Cerebellar nuclear complex (tissue), 1 donor: ENCODE results near the gene IL13.

Experiments
- DNase-seq, 2 experiments: peaks; one replicate each; lab custom pipeline; 2025; lab: John Stamatoyannopoulos, UW

IL13 gene

DNA sequence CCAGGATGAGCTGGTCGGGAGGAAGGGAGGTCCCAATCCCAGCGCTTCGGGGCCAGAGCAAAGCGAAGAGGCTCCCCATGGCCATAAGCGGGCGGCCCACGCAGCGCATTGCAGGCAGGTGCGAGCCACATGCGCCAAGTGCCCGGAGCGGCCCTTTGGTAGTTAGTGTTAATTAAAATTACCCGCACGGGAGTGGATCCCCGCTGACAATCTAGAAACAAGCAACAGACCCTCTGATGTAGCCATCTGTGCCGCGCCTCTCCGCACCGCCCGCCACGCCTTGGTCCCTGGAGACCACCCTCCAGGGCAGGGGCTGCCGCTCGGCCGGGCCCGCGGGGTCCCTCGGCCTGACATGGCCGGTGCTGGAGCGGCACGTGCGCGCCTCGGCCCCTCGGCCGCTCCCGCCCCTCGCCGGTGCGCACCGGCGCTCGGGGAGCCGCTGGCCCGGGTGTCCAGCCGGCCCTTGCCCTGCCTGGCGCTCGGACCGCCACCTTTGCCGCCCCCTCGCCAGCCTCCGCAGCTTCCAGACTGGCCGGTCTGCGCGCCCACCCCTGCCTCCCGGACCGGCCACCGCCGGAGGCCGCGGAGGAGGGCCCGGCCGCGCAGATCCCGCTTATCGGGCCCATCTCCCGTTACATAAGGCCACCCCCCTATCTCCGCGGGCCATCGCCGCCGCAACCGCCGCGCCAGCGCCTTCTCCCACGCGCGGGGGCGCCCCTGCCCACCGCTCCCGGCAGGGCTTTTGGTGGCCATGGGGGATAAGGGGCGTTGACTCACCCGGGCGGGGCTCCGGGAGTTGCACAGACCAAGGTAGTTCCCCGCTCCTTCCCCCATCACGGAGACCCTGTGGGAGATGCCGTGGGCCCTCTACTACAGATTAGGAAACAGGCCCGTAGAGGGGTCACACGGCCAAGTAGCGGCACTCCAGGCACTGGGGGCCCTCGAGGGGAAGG is 1.9 kb upstream of the IL13 start:
- no peak for DNase-seq

DNA sequence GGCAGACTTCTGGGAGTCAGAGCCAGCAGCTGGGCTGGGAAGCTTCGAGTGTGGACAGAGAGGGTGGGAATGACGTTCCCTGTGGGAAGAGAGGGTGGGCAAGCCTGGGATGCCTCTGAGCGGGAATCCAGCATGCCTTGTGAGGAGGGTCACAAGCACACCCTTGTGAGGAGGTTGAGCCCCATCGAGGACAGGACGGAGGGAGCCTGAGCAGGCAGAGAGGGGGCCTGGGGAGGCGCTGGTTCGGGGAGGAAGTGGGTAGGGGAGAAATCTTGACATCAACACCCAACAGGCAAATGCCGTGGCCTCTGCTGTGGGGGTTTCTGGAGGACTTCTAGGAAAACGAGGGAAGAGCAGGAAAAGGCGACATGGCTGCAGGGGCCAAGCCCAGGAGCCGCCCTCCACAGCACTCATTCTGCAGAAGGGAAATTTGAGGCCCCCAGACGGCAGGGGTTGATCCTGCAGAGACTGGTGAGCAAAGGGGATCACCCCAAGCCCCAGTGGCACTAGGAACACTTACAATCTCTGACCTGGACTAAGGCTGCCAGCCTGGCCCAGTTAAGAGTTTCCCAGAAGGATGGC is 1.1 kb upstream of the IL13 start:
- DNase-seq, result no peak

DNA sequence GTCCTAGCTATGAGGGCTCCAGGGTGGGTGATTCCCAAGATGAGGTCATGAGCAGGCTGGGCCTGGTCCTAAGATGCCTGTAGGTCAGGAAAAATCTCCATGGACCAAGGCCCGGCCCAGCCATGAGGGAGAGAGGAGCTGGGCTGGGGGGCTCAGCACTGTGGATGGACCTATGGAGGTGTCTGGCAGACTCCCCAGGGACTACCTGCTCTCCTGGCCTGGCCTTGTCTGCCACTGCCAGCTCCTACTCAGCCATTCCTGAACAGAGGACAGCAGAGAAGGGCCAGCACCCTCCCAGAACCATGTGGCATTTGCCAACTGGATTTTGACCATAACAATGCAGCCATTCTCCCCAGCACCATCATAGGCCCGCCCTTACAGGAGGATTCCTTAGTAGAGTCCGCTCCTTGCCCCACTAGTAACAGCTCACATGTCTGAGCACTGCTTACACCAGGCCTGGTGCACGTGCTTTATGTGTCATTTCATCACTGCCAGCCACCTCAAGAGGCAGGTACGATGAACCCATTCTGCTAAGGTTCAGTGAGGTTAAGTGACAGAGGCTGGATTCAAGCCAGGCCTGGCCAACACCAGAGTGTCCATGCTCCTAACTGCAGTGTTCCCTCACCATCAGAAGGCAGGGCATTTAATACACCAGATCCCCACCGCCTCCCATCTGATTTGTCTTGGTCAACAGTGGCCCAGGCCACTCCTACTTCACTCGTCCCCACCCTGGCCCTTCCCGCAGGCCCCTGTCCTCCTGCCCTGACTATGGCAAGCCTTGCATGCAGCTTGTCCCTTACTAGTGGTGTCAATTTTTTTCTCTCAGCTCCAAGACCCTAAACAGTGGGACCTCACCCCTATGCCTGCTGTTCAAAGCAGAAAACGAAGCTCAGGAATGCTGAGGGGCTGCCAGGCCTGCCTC is 669 bp downstream of the IL13 start:
- DNase-seq, result no peak

DNA sequence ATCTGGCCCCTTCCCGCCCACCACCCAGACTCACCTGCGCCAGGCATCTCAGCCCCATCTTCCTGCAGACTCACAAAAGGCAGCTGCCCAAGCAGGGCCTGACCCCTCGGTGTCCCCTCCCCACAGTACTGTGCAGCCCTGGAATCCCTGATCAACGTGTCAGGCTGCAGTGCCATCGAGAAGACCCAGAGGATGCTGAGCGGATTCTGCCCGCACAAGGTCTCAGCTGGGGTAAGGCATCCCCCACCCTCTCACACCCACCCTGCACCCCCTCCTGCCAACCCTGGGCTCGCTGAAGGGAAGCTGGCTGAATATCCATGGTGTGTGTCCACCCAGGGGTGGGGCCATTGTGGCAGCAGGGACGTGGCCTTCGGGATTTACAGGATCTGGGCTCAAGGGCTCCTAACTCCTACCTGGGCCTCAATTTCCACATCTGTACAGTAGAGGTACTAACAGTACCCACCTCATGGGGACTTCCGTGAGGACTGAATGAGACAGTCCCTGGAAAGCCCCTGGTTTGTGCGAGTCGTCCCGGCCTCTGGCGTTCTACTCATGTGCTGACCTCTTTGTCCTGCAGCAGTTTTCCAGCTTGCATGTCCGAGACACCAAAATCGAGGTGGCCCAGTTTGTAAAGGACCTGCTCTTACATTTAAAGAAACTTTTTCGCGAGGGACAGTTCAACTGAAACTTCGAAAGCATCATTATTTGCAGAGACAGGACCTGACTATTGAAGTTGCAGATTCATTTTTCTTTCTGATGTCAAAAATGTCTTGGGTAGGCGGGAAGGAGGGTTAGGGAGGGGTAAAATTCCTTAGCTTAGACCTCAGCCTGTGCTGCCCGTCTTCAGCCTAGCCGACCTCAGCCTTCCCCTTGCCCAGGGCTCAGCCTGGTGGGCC is 1.9 kb downstream of the IL13 start:
- no peak for DNase-seq

DNA sequence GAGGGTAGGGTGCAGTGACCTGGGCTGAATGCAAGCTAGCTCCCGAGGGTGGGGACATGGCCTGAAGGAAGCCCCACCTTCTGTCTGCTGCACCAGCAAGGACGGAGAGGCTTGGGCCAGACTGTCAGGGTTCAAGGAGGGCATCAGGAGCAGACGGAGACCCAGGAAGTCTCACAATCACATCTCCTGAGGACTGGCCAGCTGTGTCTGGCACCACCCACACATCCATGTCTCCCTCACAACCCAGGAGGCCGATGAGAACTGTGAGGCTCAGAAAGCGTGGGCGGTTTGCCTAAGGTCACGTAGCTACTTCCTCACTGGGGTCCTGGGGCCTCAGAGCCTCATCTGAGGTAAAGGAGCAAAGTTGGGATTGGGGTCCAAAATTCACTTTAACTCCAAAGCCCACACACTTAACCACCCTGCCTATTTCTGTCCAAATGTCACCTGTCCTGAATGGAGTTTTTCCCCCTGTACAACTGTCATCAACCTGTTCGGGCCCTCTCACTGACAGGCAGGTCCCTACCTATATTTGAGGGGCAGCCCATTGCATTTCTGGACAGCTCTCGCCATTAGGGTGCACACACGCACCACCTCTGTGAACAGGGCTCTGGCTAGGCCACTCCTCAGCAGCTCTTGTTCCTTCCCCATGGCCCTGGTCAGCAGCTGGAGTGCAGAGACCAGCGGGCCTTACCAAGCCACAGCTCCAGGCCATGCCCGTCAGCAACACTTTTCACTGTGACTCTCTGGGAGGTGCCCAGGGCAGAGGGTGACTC is 3.4 kb downstream of the IL13 start:
- DNase-seq, result no peak

DNA sequence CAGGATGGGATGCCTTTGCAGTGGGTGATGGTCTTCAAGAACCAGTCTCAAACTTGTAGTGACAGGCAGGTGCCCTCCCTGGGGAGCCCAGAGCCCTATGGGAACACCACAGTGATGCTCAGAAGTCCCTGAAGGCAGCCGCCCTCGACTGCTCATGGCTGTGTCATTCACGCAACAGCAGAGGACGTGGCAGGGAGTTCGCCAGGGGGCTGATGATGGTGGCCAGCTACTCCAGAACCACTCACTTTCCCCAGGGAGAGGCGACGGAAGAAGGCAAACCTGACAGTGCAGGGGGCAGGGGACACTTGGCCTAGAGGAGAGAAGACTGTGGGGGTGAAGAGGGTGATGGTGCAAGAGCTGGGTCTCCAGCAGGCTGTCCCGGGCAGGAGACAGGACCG is 4.0 kb downstream of the IL13 start:
- DNase-seq, result no peak

DNA sequence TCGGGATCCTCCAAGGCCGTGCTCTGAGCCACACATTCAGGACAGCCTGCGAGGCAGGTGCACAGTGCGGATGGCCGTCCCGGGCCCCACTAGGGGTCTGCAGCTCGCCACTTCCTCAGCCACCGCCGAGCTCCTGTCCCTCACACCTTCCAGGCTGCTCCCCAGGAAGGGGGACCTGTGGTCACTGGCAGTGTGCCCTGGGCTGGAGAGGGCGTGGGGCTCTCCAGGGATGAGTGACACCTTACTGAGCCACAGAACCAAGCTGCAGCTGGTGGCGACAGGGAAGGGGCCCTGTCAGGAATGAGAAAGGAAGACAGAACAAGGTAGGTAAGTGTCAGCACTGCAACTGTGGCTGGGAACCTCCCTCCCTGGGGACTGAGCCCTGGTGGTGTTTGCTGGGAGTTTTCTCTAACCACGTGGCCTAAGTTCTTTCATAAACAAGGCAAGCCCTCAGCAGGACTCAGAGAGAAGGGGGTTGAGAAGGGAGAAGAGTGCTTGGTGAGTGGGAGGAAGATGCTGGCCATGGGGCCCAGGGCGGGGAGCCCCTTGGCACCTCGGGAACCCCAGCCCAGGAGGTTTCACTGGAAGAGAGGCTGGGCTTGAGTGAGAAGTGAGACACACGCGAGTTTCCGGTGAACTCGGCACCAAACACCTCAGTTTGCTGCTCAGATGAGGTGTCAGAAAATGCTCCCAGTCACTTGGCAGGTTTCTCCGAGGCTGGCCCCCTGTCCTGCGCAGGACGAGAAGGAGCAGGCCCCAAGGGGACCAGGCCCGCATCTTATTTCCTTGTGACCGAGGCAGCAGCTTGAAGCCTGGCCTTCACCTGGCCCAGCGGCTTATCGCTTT is 5.2 kb downstream of the IL13 start:
- no peak for DNase-seq

DNA sequence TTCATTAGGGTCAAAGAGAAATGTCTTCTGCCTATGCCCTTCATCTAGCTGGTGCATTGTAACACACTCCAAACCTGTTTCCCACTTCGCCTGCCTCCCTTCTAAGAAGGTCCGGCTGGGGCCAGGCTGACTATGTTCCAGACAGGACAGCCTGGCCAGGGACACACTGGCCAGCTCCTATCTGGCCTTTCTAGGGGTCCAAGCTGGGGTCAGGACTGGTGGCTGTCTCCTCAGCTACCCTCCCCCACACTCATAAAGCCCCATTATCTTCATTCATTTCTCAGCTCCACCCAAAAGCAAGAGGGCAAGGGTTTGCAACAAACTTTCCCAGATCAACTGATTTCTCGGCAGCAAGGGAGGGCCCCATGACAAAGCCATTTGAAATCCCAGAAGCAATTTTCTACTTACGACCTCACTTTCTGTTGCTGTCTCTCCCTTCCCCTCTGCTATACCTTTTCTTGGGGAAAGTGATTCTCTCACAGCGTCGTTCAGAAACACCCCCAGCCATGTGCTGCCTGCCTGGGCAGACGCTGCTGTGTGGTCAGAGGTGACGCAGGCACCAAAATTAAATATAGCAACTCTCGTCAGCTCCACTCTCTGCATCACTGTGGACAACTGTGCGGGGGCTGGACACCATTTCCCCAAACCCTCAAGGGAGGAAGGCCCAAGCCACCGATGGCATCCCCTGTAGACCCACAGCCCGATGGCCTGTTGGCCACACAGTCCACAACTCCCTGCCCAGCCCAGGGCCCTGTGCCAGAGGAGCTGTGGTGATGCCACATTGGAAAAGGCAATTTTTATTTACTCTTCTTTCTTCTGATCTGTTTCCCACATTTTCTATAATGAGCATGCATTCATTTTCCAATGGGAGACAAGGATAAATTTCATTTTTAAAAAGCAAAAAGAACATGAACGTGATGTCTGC is 6.1 kb downstream of the IL13 start:
- no peak for DNase-seq

DNA sequence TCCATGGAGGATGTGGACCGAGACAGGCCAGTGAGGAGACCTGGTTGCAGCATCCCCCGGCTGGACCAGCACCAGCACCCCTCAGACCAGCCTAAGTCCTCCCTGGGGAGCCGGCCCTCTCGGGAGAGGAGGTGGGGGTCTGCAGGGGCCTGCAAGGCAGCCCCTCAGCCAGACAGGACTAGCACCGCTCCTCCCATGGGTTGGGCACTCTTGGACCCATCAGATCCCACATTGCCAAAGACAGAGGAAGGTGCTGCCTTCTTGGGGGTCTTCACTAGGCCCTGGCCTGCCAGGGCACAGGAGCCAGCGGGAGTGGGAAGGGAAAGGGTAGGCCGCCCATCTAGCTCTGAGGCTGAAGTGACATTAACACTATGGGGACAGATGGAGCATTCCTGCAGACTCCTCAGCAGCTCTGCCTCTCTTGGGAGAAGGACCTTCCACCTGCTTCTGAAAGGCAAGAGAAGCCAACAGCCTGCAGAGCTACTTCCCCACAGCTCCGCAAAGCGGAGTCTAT is 6.8 kb downstream of the IL13 start:
- DNase-seq, result no peak

DNA sequence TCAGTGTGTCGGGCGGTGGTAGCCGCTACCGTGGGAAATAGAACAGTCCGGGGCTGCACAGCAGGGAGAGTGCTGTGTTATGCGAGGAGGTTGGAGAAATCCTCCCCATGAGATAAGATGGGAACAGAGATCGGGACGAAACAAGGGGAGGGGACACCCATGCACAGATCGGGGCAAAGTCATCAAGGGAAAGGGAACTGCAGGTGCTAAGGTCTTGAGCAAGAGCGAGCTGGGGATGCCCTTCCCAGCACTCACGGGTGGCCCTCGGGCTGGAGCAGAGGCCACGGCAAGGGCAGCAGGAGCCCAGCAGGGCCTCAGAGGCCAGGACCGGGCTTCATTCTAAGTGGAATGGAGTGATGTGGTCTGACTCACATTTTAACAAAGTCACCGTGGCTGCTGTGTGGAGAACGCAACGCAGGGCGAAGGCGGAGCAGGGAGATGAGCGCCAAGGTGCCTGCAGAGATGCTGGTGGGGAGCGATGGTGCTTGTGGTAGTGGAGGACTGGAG is 7.7 kb downstream of the IL13 start:
- no peak for DNase-seq

DNA sequence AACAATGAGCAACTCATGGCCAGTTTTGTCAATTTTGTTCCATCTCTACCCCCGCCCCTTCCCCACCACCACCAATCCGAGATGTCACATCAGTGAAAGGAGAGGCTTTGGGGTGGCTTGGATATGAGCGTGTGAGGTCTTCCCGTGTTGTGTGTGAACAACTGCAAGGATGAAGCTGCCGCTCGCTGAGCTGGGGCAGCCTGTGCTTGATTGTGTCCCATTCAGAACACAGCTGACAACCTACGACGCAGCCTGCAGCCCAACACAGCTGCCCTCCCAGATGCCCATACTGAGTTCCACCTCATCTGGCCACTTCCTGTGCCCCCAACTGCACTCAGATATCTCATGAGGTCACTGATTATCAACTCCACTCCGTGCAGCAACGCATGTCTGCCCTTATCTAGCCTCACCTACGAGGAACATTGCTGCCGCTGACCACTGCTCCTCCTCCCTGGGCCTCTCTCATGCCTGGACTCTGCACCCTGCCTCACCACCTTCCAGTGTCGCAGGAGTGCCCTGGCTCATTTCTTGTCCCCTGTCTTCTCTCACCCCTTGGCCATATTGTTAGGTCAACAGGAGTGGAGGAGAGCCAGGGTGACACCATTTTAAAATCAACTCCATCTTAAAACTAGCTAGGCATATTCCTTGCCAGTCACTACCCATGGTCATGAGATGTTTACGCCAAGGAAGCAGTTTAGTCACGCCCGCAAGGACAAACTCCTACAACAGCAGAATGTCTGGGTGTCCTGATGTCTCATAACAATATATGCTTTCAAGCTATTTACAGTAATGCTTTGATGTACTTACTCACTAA is 8.5 kb downstream of the IL13 start:
- no peak for DNase-seq

DNA sequence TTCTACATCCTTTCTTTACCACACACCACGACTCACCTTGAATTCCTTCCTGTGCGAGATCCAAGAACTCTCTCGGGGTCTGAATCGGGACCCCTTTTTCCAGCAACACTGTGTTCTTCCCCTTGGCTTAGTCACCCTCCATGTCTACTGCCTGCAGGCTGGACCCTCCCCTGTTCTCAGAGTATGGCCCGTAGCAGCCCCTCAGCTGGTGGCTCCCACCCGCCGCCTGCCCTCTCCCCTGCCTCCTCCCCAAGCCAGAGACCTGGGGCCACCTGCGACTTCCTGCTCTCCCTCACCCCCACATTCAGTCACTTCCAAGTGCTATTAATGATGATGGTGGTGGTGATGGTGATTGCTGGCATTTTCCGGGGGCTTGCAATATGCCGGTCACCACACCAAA is 9.3 kb downstream of the IL13 start:
- no peak for DNase-seq

DNA sequence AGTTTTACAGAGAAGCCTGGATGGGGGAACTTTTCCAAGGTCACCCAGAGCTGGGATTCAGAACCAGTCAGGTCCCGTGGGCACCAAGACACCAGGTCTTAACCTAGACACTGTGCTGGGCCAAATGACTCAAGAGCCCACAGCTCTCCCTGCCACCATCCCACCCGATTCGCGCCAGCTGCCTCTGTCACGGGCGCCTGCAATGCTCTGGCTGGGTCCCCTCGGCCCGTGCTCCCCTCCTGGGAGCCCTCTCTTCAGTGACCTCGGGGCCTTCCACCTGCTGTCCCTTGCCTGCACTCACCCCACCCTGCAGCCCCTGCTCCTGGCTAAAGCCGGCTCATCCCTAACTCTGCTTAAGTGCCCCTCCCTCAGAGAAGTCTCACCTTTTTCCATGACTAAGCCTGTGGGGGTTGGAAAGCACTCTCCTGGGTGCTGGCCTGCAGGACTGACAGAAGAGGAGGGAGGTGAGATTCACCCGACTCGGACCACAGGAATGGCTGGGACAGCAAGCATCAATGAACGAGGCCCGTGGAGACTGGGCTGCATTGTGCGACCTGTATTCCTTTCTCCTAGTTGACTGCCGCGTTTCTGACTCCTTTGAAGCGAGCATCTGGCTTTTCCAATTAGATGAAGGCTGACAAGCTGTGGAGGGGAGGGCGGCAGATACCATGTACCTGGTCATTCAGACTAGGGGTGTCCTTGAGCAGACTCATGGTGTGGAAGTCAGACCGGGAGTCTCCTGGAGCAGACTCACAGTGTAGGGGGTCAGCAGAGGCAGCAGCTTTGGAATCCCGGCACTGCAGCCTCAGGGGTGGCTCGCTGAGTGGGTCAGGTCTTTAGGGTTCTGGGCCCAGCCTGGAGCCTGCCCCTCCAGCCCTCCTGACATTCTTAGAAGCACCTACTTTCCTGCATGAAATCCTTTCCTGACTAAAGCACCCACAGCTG is 10.1 kb downstream of the IL13 start:
- DNase-seq, result no peak

DNA sequence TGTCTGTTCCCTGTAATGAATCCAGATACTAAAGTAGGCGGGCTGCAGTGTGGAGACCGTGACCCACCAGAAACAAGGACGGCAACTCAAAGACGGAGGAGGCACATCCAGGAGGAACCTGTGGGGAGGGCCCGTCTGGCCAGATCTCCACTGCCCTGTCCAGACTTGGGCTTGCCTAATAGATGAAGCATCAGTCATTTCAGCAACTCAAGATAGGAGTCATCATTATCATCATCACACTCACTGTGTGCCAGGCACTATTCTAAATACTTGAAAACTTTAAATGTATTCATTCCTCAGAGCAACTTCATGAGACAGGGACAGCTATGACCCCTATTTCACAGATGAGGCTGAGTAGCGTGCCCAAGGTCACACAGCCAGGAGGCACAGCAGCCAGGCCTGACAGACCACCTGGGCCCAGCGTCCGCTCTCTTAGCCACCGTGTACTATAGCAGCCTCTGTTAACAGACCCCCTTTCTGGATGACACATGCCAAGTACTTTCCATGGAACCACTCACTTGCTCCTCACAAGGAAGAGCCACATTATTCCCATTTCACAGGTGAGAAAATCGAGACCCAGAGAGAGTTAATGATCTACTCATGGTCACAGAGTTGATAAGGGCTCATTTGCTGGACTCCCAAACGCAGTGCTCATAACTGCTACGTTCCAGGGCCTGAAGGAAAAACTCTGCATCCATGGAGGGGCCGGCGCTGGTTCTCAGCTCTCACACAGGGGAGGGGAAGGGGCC is 10.9 kb downstream of the IL13 start:
- DNase-seq, result no peak

DNA sequence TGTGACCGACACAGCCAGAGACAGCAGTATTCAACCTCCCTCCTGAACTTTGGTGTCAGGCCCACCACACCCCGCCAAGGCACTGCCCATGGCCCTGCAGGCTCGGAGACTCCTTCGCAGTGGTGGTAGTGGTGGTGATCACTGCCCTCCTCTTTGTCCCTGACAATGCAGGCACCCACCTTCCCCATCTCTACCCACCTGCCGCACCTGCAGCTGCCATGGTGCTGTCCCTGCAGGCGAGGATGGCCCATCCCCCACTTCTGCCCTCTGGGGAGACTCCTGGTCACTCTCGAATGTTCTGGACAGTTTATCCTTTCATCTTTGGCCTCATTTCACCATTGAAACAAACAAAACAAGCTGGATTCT is 11.5 kb downstream of the IL13 start:
- DNase-seq, result no peak
